Left forelimb (tissue), 1 donor: ENCODE measurements around the gene ALDH1L2.
"Not testable (repeated sequence)": the region's sequence is repeated elsewhere in the genome, so short reads cannot be mapped to it uniquely, and the experiment has no call there.

ENCODE experiments used
- DNase-seq: peaks from one replicate; pipeline ENCODE4 v3.0.0-alpha.2; 2018; ENCODE audit warnings: low spot score

The ALDH1L2 gene

GRCh38 chr12:104977688-104978087 is 106.6 kb downstream of the ALDH1L2 start:
- DNase-seq: not testable (repeated sequence)

GRCh38 chr12:104976703-104977102 is 107.6 kb downstream of the ALDH1L2 start:
- no peak for DNase-seq

- DNase-seq: no peak
Observed at GRCh38 chr12:104975587-104976343, 108.5 kb downstream of the ALDH1L2 start.

- no peak for DNase-seq
Observed at GRCh38 chr12:104974626-104975290, 109.5 kb downstream of the ALDH1L2 start.

- DNase-seq: no peak
Observed at GRCh38 chr12:104973250-104973649, 111.0 kb downstream of the ALDH1L2 start.

- no peak for DNase-seq
Observed at GRCh38 chr12:104971306-104971705, 113.0 kb downstream of the ALDH1L2 start.
